Loucy (cell line): ENCODE data around the gene NKAPL.

ENCODE experiments used
- H2AFZ ChIP-seq: fragments of 200-600 bp; sonication (generic); 2 replicates; pipeline ENCODE4 v1.6.0; 2016; ENCODE audit warnings: antibody characterized with exemption, mild to moderate bottlenecking, low read length, moderate library complexity
- H3F3A ChIP-seq: fragments of 200-600 bp; 2 replicates; pipeline ENCODE4 v1.6.0; 2016; ENCODE audit warnings: antibody characterized with exemption, low read depth, mild to moderate bottlenecking
- H3K27me3 ChIP-seq: fragments of 200-600 bp; sonication (generic); 2 replicates; pipeline ENCODE4 v1.6.1; 2014; ENCODE audit warnings: low read length, mild to moderate bottlenecking; ENCODE audit not compliant: insufficient read depth, poor library complexity, severe bottlenecking
- H3K36me3 ChIP-seq: fragments of 200-600 bp; sonication (generic); 2 replicates; pipeline ENCODE4 v1.6.1; 2016; ENCODE audit warnings: low read length; ENCODE audit not compliant: insufficient read depth
- H3K4me1 ChIP-seq: fragments of 200-600 bp; sonication (generic); 2 replicates; pipeline ENCODE4 v1.5.1; 2014; ENCODE audit warnings: low read length, mild to moderate bottlenecking; ENCODE audit not compliant: insufficient read depth, poor library complexity, severe bottlenecking
- H3K4me2 ChIP-seq: fragments of 200-600 bp; sonication (generic); 2 replicates; pipeline ENCODE4 v1.6.0; 2014; ENCODE audit warnings: antibody characterized with exemption, low read length, low read depth, mild to moderate bottlenecking; ENCODE audit not compliant: poor library complexity, severe bottlenecking
- H3K4me3 ChIP-seq: fragments of 200-600 bp; sonication (generic); 2 replicates; pipeline ENCODE4 v1.5.1; 2014; ENCODE audit warnings: low read length, mild to moderate bottlenecking, mixed read lengths; ENCODE audit not compliant: poor library complexity, severe bottlenecking
- H3K79me2 ChIP-seq: fragments of 200-600 bp; sonication (generic); 2 replicates; pipeline ENCODE4 v1.6.1; 2014; ENCODE audit warnings: low read length; ENCODE audit not compliant: insufficient read depth
- H3K9ac ChIP-seq: fragments of 200-600 bp; sonication (generic); 2 replicates; pipeline ENCODE4 v1.6.0; 2014; ENCODE audit warnings: mild to moderate bottlenecking, low read depth, low read length, moderate library complexity; ENCODE audit not compliant: poor library complexity, severe bottlenecking
- H3K9me2 ChIP-seq: fragments of 200-600 bp; sonication (generic); replicated peaks from 2 replicates; pipeline ENCODE4 v1.6.1; 2016; ENCODE audit warnings: low read depth, low read length, mixed read lengths
- H3K9me3 ChIP-seq: fragments of 200-600 bp; sonication (generic); 2 replicates; pipeline ENCODE4 v1.6.1; 2014; ENCODE audit warnings: mild to moderate bottlenecking, antibody characterized with exemption, low read length, low read depth; ENCODE audit not compliant: insufficient read depth
- H4K20me1 ChIP-seq: fragments of 200-600 bp; sonication (generic); 2 replicates; pipeline ENCODE4 v1.6.0; 2014; ENCODE audit warnings: antibody characterized with exemption, low read length, mild to moderate bottlenecking; ENCODE audit not compliant: insufficient read depth, poor library complexity, severe bottlenecking
- EZH2phosphoT487 ChIP-seq: fragments of 200-600 bp; IDR thresholded peaks from 2 replicates; pipeline ENCODE4 v1.6.1; 2018; ENCODE audit warnings: antibody characterized with exemption, mild to moderate bottlenecking, moderate library complexity, borderline replicate concordance
- TF ChIP-seq, protein P1 (sequence below): fragments of 200-600 bp; sonication (generic); conservative IDR thresholded peaks from 2 replicates; pipeline ENCODE4 v1.5.1; 2014; ENCODE audit warnings: mild to moderate bottlenecking, antibody characterized with exemption, low read length

NKAPL gene

DNA sequence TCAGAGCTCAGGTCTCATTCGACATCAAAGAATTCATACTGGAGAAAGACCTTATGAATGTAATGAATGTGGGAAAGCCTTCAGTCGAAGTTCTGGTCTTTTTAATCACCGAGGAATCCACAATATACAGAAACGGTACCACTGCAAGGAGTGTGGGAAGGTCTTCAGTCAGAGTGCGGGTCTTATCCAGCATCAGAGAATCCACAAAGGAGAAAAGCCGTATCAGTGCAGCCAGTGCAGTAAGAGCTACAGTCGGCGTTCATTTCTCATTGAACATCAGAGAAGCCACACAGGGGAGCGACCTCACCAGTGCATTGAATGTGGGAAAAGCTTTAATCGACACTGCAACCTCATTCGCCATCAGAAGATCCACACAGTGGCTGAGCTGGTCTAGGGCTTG lies 26.3 kb upstream of the NKAPL start:
- no peaks in the 10 kb centered on the region for H3K36me3 ChIP-seq

DNA sequence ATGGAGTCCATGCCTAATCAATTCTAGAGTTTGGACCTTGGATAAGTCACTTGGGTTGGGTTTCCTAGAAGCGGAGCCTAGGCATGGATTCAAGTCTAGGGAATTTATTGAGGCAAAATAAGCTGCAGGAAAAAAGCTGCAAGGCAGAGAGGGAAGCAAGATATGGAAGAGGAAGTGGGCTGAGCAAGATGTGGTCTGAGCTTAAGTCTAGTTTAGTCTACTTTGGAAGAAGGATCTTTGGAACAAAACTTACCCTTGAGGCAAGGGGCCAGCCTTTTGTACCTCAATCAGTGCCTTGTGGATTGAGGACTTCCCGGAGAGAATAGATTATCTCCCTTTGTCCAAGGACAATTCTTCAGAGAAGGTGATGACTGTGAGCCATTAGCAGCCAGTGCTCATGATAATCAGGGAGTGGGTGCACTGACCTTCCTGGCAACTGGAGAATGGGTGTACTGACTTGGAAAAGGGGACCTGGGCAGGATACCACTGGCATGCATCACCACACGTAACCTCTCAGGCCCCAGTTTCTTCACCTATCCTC lies 23.1 kb upstream of the NKAPL start:
- Histone ChIP-seq H3K4me3 (no peak overlapping the region), H3F3A (no peaks in the 10 kb centered on the region), H3K27me3 (no peaks in the 10 kb centered on the region), H3K4me2 (no peak overlapping the region), H3K9ac (no peak overlapping the region), H3K36me3 (no peaks in the 10 kb centered on the region), H4K20me1 (no peaks in the 10 kb centered on the region), H3K9me3 (no peaks in the 10 kb centered on the region), H3K4me1 (no peaks in the 10 kb centered on the region), H3K79me2 (no peaks in the 10 kb centered on the region), H2AFZ (no peak overlapping the region), H3K9me2 (no peaks in the 10 kb centered on the region)
- TF ChIP-seq, protein P1, sequence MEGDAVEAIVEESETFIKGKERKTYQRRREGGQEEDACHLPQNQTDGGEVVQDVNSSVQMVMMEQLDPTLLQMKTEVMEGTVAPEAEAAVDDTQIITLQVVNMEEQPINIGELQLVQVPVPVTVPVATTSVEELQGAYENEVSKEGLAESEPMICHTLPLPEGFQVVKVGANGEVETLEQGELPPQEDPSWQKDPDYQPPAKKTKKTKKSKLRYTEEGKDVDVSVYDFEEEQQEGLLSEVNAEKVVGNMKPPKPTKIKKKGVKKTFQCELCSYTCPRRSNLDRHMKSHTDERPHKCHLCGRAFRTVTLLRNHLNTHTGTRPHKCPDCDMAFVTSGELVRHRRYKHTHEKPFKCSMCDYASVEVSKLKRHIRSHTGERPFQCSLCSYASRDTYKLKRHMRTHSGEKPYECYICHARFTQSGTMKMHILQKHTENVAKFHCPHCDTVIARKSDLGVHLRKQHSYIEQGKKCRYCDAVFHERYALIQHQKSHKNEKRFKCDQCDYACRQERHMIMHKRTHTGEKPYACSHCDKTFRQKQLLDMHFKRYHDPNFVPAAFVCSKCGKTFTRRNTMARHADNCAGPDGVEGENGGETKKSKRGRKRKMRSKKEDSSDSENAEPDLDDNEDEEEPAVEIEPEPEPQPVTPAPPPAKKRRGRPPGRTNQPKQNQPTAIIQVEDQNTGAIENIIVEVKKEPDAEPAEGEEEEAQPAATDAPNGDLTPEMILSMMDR = no peak
- TF ChIP-seq EZH2phosphoT487 = no peak

More for the DNA sequence above, 26.3 kb upstream of the NKAPL start:
- no peaks in the 10 kb centered on the region for H3K27me3 ChIP-seq
- no peaks in the 10 kb centered on the region for H3K9me3 ChIP-seq
- no peaks in the 10 kb centered on the region for H3K79me2 ChIP-seq
- H4K20me1 ChIP-seq = no peaks in the 10 kb centered on the region
- H3F3A ChIP-seq = no peaks in the 10 kb centered on the region
- H3K4me2 ChIP-seq = no peak overlapping the region
- TF ChIP-seq, protein P1 = no peak
- no peak for TF ChIP-seq EZH2phosphoT487
- H2AFZ ChIP-seq = no peak overlapping the region
- no peak overlapping the region for H3K4me3 ChIP-seq
- no peaks in the 10 kb centered on the region for H3K9me2 ChIP-seq
- H3K4me1 ChIP-seq = no peaks in the 10 kb centered on the region
- no peak overlapping the region for H3K9ac ChIP-seq

DNA sequence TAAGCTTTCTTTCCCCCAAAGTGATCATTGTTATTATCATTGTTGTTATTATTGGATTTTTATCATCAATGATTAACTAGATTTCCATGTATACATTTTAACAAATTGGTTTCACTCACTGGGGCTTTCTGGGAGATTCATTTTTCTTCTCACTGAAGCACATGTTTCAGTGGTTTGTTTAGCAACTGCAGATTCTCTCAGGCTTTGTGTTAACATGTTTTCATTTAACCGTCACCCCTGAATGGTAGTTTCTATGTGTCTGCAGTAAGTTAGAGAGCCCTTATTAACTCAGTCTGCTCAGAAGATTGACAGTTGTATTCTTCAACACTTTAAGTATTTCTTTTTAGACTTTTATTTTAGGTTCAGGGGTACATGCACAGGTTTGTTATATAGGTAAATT lies 19.5 kb upstream of the NKAPL start:
- Histone ChIP-seq H3K9ac (no peak overlapping the region), H3F3A (no peaks in the 10 kb centered on the region), H3K9me3 (no peaks in the 10 kb centered on the region), H3K4me1 (no peaks in the 10 kb centered on the region), H3K36me3 (no peaks in the 10 kb centered on the region), H3K27me3 (no peaks in the 10 kb centered on the region), H3K4me3 (no peak overlapping the region), H2AFZ (no peak overlapping the region), H4K20me1 (no peaks in the 10 kb centered on the region), H3K9me2 (no peaks in the 10 kb centered on the region), H3K4me2 (no peak overlapping the region), H3K79me2 (no peaks in the 10 kb centered on the region)
- TF ChIP-seq, protein P1 = no peak
- TF ChIP-seq EZH2phosphoT487 = no peak
